ENCODE results near the gene ANKRD1. TPM values are rescaled to one million over a fixed set of nuclear protein-coding genes. Genes with fewer than 3 reads are reported as not detected.

The ANKRD1 gene
- total RNA-seq, 1 experiment from 2014 or later, result 0.11 TPM

- no peak overlapping the region for H2BK120ac ChIP-seq (ENCODE audit: low read depth, low read length, poor library complexity, severe bottlenecking)
- no peak overlapping the region for H2AK5ac ChIP-seq (ENCODE audit: insufficient read length, low read length)
- no CpG with 5 or more reads among the region's 2 CpGs for WGBS (ENCODE audit: extremely low coverage, insufficient read length, low lambda C conversion rate)
- H3K23ac ChIP-seq (ENCODE audit: insufficient read length, low read depth, low read length), result no peak overlapping the region
- no peaks in the 10 kb centered on the region for H3K79me1 ChIP-seq (ENCODE audit: insufficient read depth, low read depth, low read length, poor library complexity, severe bottlenecking)
- H3K18ac ChIP-seq (ENCODE audit: insufficient read length, low read depth, low read length), result no peak overlapping the region
- no peaks in the 10 kb centered on the region for H4K20me1 ChIP-seq (ENCODE audit: control insufficient read depth, insufficient read depth, insufficient read length)
- H3K14ac ChIP-seq (ENCODE audit: insufficient read depth, low read length), result no peak overlapping the region
- no peaks in the 10 kb centered on the region for H3K23me2 ChIP-seq (ENCODE audit: insufficient read length, low read depth, low read length, poor library complexity, severe bottlenecking)
- no peak overlapping the region for H3K56ac ChIP-seq (ENCODE audit: insufficient read length, low read depth, low read length)
- no peaks in the 10 kb centered on the region for H3K9me3 ChIP-seq (ENCODE audit: control insufficient read depth, low read depth, low read length)
- peaks cover 12 to 63% (median 50%) of the 10 kb centered on the region in 3 experiments for H3K36me3 Mint-ChIP-seq (ENCODE audit: insufficient read depth in 1 of 3, low read depth in 3 of 3)
- no peak overlapping the region for H3K9ac ChIP-seq (ENCODE audit: extremely low read depth, insufficient read length, low read length)
- no peaks in the 10 kb centered on the region for H3K79me2 ChIP-seq (ENCODE audit: insufficient read depth, low read length)
- H3K27me3 Mint-ChIP-seq (ENCODE audit: low read depth), result no peaks in the 10 kb centered on the region
- H2BK20ac ChIP-seq (ENCODE audit: low read depth, low read length, poor library complexity, severe bottlenecking), result no peak overlapping the region
- H2BK12ac ChIP-seq (ENCODE audit: insufficient read length, low read depth, low read length), result no peak overlapping the region
- peaks cover 0 to 3% of the 10 kb centered on the region in 2 experiments; a peak in 1 of 4 replicates for H3K4me1 Mint-ChIP-seq
- no peak overlapping the region for H3K4me3 Mint-ChIP-seq
- no peak overlapping the region for H3K4ac ChIP-seq (ENCODE audit: low read depth, low read length)
- H4K91ac ChIP-seq (ENCODE audit: insufficient read length, low read depth, low read length), result no peak overlapping the region
- no peak overlapping the region for H3T11ph ChIP-seq (ENCODE audit: low read length)
- H3K27me3 ChIP-seq (ENCODE audit: insufficient read depth, low read length), result no peaks in the 10 kb centered on the region
- H3K27ac ChIP-seq (ENCODE audit: insufficient read length, low read depth, low read length), result no peak overlapping the region
- H4K5ac ChIP-seq (ENCODE audit: insufficient read length, low read depth, low read length), result no peak overlapping the region
- no peak overlapping the region for H2BK5ac ChIP-seq (ENCODE audit: insufficient read length, low read length)
- no peak overlapping the region for H2BK15ac ChIP-seq (ENCODE audit: low read depth, low read length)
- no peak for DNase-seq
- TF ChIP-seq CTCF (conservative IDR thresholded peaks at IDR 0.05), result no peak
- H3K4me1 ChIP-seq (ENCODE audit: insufficient read depth, low read length), result no peaks in the 10 kb centered on the region
- H3K4me2 ChIP-seq (ENCODE audit: insufficient read depth, insufficient read length, low read length), result no peak overlapping the region
- no peak overlapping the region for H3K27ac Mint-ChIP-seq
- no peak overlapping the region for H2AFZ ChIP-seq (ENCODE audit: low read length)
- H3K9me3 Mint-ChIP-seq, result no peaks in the 10 kb centered on the region
- no peak overlapping the region for H4K8ac ChIP-seq (replicated peaks; ENCODE audit: insufficient read length, low read depth, low read length)
These were observed 41.8 kb downstream of the ANKRD1 start for GRCh38 chr10:90879062-90879461.
